IgD-negative memory B cell (primary cell): Measurements from ENCODE around the gene CFAP298. TPM values are rescaled to one million over a fixed set of nuclear protein-coding genes. Genes with fewer than 3 reads are reported as not detected.
A peak's percentile ranks its signal among the peaks of the same experiment; 100 is the strongest.
"Not testable (repeated sequence)": the region's sequence is repeated elsewhere in the genome, so short reads cannot be mapped to it uniquely, and the experiment has no call there.

Experiments used
- H3K27ac Mint-ChIP-seq, 3 donors: one replicate each; pipeline ENCODE4 v1.8.0; 2020 to 2022; ENCODE audit warnings: mild to moderate bottlenecking in 3 of 3, mixed read lengths in 3 of 3, moderate library complexity in 1 of 3
- H3K27me3 Mint-ChIP-seq: one replicate; pipeline ENCODE4 v1.8.0; 2021; ENCODE audit warnings: mixed read lengths
- H3K36me3 Mint-ChIP-seq: one replicate; pipeline ENCODE4 v1.8.0; 2020; ENCODE audit warnings: mild to moderate bottlenecking, mixed read lengths
- H3K4me1 Mint-ChIP-seq, 3 donors: one replicate each; pipeline ENCODE4 v1.8.0; 2020 to 2022; ENCODE audit warnings: mixed read lengths in 3 of 3, mild to moderate bottlenecking in 1 of 3
- H3K4me3 Mint-ChIP-seq, 4 donors: one replicate each; pipeline ENCODE4 v1.8.0; 2020 to 2022; ENCODE audit warnings: mild to moderate bottlenecking in 4 of 4, mixed read lengths in 4 of 4, moderate library complexity in 3 of 4
- H3K9me3 Mint-ChIP-seq, 3 donors: one replicate each; pipeline ENCODE4 v1.8.0; 2020 to 2021; ENCODE audit warnings: mixed read lengths in 3 of 3, mild to moderate bottlenecking in 1 of 3
- polyA plus RNA-seq: library from polyadenylated mRNA; unstranded; fragments of 300-500 nt; fragmentation: Illumina TruSeq; gene quantifications from one replicate; pipeline ENCODE4 v1.2.3, GENCODE V29; 2021

CFAP298 gene
- polyA plus RNA-seq, 1 donor from 2014 or later: 63.2 TPM

DNA sequence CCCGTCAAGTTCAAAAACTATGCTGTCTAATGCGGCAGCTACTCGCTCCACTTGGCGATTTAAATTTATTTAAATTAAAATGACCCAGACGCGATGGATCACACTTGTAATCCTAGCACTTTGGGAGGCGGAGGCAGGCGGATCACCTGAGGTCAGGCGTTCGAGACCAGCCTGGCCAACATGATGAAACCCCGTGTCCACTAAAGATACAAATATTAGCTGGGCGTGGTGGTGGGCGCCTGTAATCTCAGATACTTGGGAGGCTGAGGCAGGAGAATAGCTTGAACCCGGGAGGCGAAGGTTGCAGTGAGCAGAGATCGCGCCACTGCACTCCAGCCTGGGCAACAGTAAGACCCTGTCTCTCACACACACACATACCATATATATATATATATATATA is 1.2 kb downstream of the CFAP298 start:
- H3K36me3 Mint-ChIP-seq: peaks cover 13% of the 10 kb centered on the region
- not testable (repeated sequence) for H3K9me3 Mint-ChIP-seq, H3K27me3 Mint-ChIP-seq, H3K27ac Mint-ChIP-seq
- H3K4me1 Mint-ChIP-seq: peaks cover 1 to 16% (median 3%) of the 10 kb centered on the region in 3 donors
- H3K4me3 Mint-ChIP-seq: peak overlapping the region in 2 of 4 donors; percentile 3 to 33

DNA sequence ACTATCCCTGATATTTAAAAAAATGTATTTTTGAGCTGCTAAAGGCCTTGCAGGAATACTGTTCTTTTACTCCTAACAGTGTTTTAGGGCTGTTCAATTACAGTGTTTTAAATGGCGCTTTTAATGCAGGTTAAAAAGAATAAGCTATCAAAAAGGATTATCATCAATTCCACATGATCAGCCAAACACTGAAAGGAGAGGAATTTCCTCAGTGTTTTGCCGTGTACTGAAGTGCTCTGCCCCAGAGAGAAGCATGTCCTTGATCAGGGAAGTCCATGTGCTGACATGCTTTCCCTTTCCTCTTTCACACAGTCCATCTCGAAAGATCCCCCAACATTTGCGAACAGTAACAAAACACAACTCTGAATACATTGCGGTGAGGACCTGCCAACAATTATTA is 3.3 kb downstream of the CFAP298 start:
- no peaks in the 10 kb centered on the region for H3K27me3 Mint-ChIP-seq
- H3K4me1 Mint-ChIP-seq: peaks cover 1 to 20% (median 3%) of the 10 kb centered on the region in 3 donors
- H3K4me3 Mint-ChIP-seq: peak overlapping the region in 1 of 4 donors; percentile 46
- H3K9me3 Mint-ChIP-seq: no peaks in the 10 kb centered on the region
- H3K36me3 Mint-ChIP-seq: peaks cover 13% of the 10 kb centered on the region
- H3K27ac Mint-ChIP-seq: peak overlapping the region in 1 of 3 donors; percentile 46

DNA sequence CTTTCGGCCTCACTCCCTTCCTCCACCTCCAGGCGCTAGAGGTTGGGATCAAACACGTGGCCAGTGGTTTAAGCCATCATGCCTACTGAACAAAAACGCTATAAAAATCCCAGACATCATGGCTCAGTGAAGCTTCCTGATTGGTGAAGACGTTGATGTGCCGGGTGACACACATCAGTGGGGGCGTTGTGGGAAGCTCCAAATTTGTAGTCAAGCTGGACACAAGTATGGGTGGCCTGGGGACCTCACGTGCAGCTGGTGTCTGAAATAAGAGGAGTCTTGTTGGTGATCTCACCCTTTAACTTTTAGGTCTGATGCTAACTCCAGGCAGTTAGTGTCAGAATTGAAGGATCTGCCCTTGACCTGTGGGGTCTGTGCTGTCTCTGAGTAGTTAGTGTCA is 6.7 kb downstream of the CFAP298 start:
- peaks cover 0 to 7% (median 4%) of the 10 kb centered on the region in 3 donors for H3K4me1 Mint-ChIP-seq
- no peak overlapping the region for H3K27ac Mint-ChIP-seq
- peak overlapping the region in 1 of 4 donors; percentile 53 for H3K4me3 Mint-ChIP-seq
- no peaks in the 10 kb centered on the region for H3K27me3 Mint-ChIP-seq
- H3K9me3 Mint-ChIP-seq: no peaks in the 10 kb centered on the region
- peaks cover 15% of the 10 kb centered on the region for H3K36me3 Mint-ChIP-seq

DNA sequence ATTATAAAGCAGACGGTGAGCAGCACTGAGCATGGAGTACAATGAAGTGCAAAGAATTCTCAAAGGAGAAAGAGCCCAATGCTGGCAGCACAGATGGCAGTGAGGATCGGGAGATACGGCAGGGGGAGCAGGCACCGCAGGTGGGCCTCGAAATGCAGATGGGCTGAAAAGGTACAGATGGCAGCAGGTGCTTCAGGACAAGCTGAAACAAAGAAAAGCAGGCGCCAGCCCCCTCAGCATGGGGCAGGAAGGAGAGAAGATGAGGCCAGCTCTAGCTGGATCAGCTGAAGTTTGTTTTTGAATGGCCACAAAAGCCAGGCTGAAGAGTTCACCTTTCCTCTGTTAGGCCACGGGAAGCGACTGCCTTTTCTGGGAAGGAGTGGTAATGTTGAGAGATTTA is 7.7 kb downstream of the CFAP298 start:
- no peaks in the 10 kb centered on the region for H3K9me3 Mint-ChIP-seq
- H3K36me3 Mint-ChIP-seq: peaks cover 14% of the 10 kb centered on the region
- H3K4me1 Mint-ChIP-seq: peaks cover 0 to 8% (median 7%) of the 10 kb centered on the region in 3 donors
- no peak overlapping the region for H3K4me3 Mint-ChIP-seq
- H3K27me3 Mint-ChIP-seq: no peaks in the 10 kb centered on the region
- no peak overlapping the region for H3K27ac Mint-ChIP-seq

DNA sequence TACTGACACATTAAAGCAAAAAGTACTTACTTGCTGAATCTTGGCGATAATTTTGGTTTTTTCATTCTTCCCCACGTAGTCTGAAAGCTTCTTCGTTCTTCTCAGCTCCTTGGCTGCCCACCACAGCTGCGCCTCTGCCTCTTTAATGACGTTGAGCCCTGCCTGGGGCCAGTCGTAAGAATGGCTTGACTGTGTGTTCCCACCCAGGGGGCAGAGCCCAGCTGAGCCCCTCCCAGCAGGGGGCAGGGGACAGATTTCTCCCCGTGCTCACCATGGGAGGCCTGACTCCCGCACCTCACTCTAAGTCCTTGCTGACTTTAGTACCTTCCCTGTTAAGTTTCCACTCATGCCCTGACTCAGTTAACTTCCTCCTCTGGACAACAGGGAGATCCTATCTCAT is 9.0 kb downstream of the CFAP298 start:
- peaks cover 13% of the 10 kb centered on the region for H3K36me3 Mint-ChIP-seq
- peaks cover 0 to 7% (median 5%) of the 10 kb centered on the region in 3 donors for H3K4me1 Mint-ChIP-seq
- no peaks in the 10 kb centered on the region for H3K27me3 Mint-ChIP-seq

GRCh38 chr21:32602099-32602498 is 10.1 kb downstream of the CFAP298 start:
- H3K4me1 Mint-ChIP-seq: peaks cover 0 to 7% (median 5%) of the 10 kb centered on the region in 3 donors
- no peak overlapping the region for H3K27ac Mint-ChIP-seq
- H3K9me3 Mint-ChIP-seq: no peaks in the 10 kb centered on the region
- peaks cover 8% of the 10 kb centered on the region for H3K36me3 Mint-ChIP-seq
- no peaks in the 10 kb centered on the region for H3K27me3 Mint-ChIP-seq
- no peak overlapping the region for H3K4me3 Mint-ChIP-seq

More for the DNA sequence above, 9.0 kb downstream of the CFAP298 start:
- H3K9me3 Mint-ChIP-seq: no peaks in the 10 kb centered on the region
- no peak overlapping the region for H3K4me3 Mint-ChIP-seq
- peak overlapping the region in 1 of 3 donors; percentile 37 for H3K27ac Mint-ChIP-seq

- Mint-ChIP-seq H3K27ac (peak overlapping the region in 1 of 3 donors; percentile 78), H3K9me3 (no peaks in the 10 kb centered on the region), H3K36me3 (peaks cover 2% of the 10 kb centered on the region), H3K4me3 (no peak overlapping the region), H3K4me1 (peaks cover 0 to 5% (median 0%) of the 10 kb centered on the region in 3 donors), H3K27me3 (no peaks in the 10 kb centered on the region)
These were observed 12.7 kb downstream of the CFAP298 start for GRCh38 chr21:32599526-32599925.

DNA sequence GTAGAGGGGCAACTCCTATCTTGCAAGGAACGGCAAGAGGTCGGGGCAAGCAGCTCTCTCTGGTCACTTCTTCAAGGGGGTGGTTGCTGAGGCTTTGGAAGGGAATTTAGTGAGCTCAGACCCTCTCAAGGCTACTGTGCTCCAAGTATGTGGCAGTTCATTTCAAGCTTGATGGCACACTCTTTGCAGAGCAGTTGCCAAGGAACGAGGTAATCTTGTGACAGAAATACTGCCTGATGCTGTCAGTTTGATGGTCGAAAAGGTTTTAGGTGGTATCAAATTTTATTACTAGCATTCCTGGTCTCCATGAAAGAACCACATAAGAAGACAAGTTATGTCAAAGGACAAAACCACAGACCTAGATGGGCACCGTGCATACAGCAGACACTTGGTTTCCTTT is 13.1 kb downstream of the CFAP298 start:
- Mint-ChIP-seq H3K4me1 (peaks cover 0 to 5% (median 0%) of the 10 kb centered on the region in 3 donors), H3K27ac (peak overlapping the region in 1 of 3 donors; percentile 57), H3K36me3 (peaks cover 2% of the 10 kb centered on the region), H3K27me3 (no peaks in the 10 kb centered on the region), H3K4me3 (no peak overlapping the region), H3K9me3 (no peaks in the 10 kb centered on the region)

- Mint-ChIP-seq H3K4me1 (peaks cover 0 to 5% (median 0%) of the 10 kb centered on the region in 3 donors), H3K4me3 (no peak overlapping the region), H3K9me3 (no peaks in the 10 kb centered on the region), H3K27ac (peak overlapping the region in 1 of 3 donors; percentile 80), H3K36me3 (no peaks in the 10 kb centered on the region), H3K27me3 (no peaks in the 10 kb centered on the region)
These were observed 15.0 kb downstream of the CFAP298 start for GRCh38 chr21:32597205-32597604.

DNA sequence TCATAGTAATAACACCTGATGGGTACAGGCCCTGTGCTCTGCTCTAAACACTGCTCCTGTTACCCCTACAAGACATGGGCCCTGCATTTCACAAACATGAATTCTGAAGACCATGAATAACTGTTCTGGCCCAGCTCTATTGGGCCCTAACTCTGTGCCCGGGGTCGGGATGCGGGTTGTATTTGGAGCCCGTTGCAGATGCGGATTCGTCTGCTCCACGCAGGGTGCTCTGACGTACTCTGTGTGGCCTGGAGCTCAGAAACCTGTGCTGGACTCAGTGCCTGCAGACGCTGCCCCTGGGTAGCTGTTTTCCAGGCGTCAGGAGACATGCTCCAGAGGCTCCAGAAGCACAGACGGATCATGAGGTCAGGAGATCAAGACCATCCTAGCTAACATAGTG is 16.7 kb downstream of the CFAP298 start:
- H3K4me3 Mint-ChIP-seq: no peak overlapping the region
- no peaks in the 10 kb centered on the region for H3K27me3 Mint-ChIP-seq
- peaks cover 3% of the 10 kb centered on the region for H3K36me3 Mint-ChIP-seq
- H3K27ac Mint-ChIP-seq: no peak overlapping the region
- peaks cover 0 to 3% (median 0%) of the 10 kb centered on the region in 3 donors for H3K4me1 Mint-ChIP-seq
- no peaks in the 10 kb centered on the region for H3K9me3 Mint-ChIP-seq

- Mint-ChIP-seq H3K4me1 (no peaks in the 10 kb centered on the region), H3K4me3 (no peak overlapping the region), H3K27me3 (no peaks in the 10 kb centered on the region), H3K9me3 (no peaks in the 10 kb centered on the region), H3K27ac (no peak overlapping the region), H3K36me3 (peaks cover 3% of the 10 kb centered on the region)
These were observed 18.5 kb downstream of the CFAP298 start for GRCh38 chr21:32593690-32594089.

- no peaks in the 10 kb centered on the region for H3K9me3 Mint-ChIP-seq
- H3K4me3 Mint-ChIP-seq: no peak overlapping the region
- no peaks in the 10 kb centered on the region for H3K27me3 Mint-ChIP-seq
- no peak overlapping the region for H3K27ac Mint-ChIP-seq
- no peaks in the 10 kb centered on the region for H3K4me1 Mint-ChIP-seq
- peaks cover 3% of the 10 kb centered on the region for H3K36me3 Mint-ChIP-seq
These were observed 19.2 kb downstream of the CFAP298 start for GRCh38 chr21:32592929-32593502.

GRCh38 chr21:32590130-32590529 is 22.0 kb downstream of the CFAP298 start:
- Mint-ChIP-seq H3K4me1 (no peaks in the 10 kb centered on the region), H3K4me3 (no peak overlapping the region), H3K27ac (no peak overlapping the region), H3K9me3 (no peaks in the 10 kb centered on the region), H3K36me3 (peaks cover 3% of the 10 kb centered on the region), H3K27me3 (no peaks in the 10 kb centered on the region)

DNA sequence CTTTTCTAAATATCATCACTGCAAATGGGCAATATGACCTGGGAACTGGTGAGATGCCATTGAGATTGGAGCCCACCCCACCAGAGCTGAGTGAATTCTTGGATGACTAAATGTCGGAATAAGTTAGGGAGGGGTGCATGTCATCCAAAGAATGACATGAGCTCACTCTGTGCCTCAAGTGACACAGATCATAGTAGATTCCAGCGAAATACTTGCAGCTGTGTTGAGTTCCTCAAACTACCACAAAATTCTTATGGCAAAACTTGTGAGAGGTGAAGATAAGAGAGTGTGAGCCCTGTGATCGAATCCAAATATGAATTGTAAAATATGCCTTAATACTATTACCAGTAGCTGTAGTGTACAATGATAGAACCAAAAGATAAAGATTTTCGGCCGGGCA is 24.5 kb downstream of the CFAP298 start:
- Mint-ChIP-seq H3K4me3 (no peak overlapping the region), H3K36me3 (peaks cover 3% of the 10 kb centered on the region), H3K9me3 (no peaks in the 10 kb centered on the region), H3K27me3 (peaks cover 4% of the 10 kb centered on the region), H3K4me1 (no peaks in the 10 kb centered on the region), H3K27ac (no peak overlapping the region)

GRCh38 chr21:32587120-32587519 is 25.1 kb downstream of the CFAP298 start:
- peaks cover 4% of the 10 kb centered on the region for H3K27me3 Mint-ChIP-seq
- H3K4me1 Mint-ChIP-seq: no peaks in the 10 kb centered on the region
- H3K4me3 Mint-ChIP-seq: no peak overlapping the region
- no peak overlapping the region for H3K27ac Mint-ChIP-seq
- peaks cover 3% of the 10 kb centered on the region for H3K36me3 Mint-ChIP-seq
- no peaks in the 10 kb centered on the region for H3K9me3 Mint-ChIP-seq

- Mint-ChIP-seq H3K4me3 (no peak overlapping the region), H3K9me3 (no peaks in the 10 kb centered on the region), H3K4me1 (no peaks in the 10 kb centered on the region), H3K36me3 (peaks cover 2% of the 10 kb centered on the region), H3K27ac (no peak overlapping the region), H3K27me3 (peaks cover 4% of the 10 kb centered on the region)
These were observed 26.2 kb downstream of the CFAP298 start for GRCh38 chr21:32585970-32586369.
